NOMO-1 treated with dmso at 0.1 percent for 144 hours (cell line): ENCODE measurements around the gene STEAP2.
"Not testable (repeated sequence)": the region's sequence is repeated elsewhere in the genome, so short reads cannot be mapped to it uniquely, and the experiment has no call there.

ENCODE experiments used
- DNase-seq: peaks from one replicate; lab custom pipeline; 2025; ENCODE audit not compliant: unreplicated experiment; lab: John Stamatoyannopoulos, UW

Gene STEAP2

GRCh38 chr7:90232430-90232829, 20.9 kb downstream of the STEAP2 start:
- no peak for DNase-seq

GRCh38 chr7:90233569-90233968, 22.0 kb downstream of the STEAP2 start:
- DNase-seq: no peak

- DNase-seq: no peak
These were observed 25.3 kb downstream of the STEAP2 start for GRCh38 chr7:90236721-90237289.

GRCh38 chr7:90238022-90238421, 26.5 kb downstream of the STEAP2 start:
- DNase-seq: no peak

GRCh38 chr7:90238583-90238982, 27.0 kb downstream of the STEAP2 start:
- DNase-seq: no peak

GRCh38 chr7:90239050-90239449, 27.5 kb downstream of the STEAP2 start:
- DNase-seq: no peak

- no peak for DNase-seq
These were observed 28.2 kb downstream of the STEAP2 start for GRCh38 chr7:90239625-90240228.

- DNase-seq: peak; percentile 66
These were observed 31.0 kb downstream of the STEAP2 start for GRCh38 chr7:90242369-90243168.

- DNase-seq: no peak
These were observed 32.0 kb downstream of the STEAP2 start for GRCh38 chr7:90243556-90243955.

GRCh38 chr7:90244565-90244908, 33.0 kb downstream of the STEAP2 start:
- DNase-seq: no peak

GRCh38 chr7:90244909-90245851, 33.6 kb downstream of the STEAP2 start, which contains the start of gene CFAP69:
CFAP69 (plus strand) TSS chr7:90245174; CDS start chr7:90245425, 251 bp downstream.
- DNase-seq: peak; percentile 89

- DNase-seq: no peak
These were observed 34.6 kb downstream of the STEAP2 start for GRCh38 chr7:90246171-90246570.

- no peak for DNase-seq
These were observed 37.2 kb downstream of the STEAP2 start for GRCh38 chr7:90248706-90249105.

GRCh38 chr7:90250601-90251303, 39.2 kb downstream of the STEAP2 start:
- DNase-seq: no peak

GRCh38 chr7:90251304-90251635, 39.7 kb downstream of the STEAP2 start:
- no peak for DNase-seq

GRCh38 chr7:90256011-90256410, 44.5 kb downstream of the STEAP2 start:
- DNase-seq: not testable (repeated sequence)

GRCh38 chr7:90256778-90257177, 45.2 kb downstream of the STEAP2 start:
- no peak for DNase-seq

- DNase-seq: no peak
These were observed 49.9 kb downstream of the STEAP2 start for GRCh38 chr7:90261441-90261840.

GRCh38 chr7:90262438-90262837, 50.9 kb downstream of the STEAP2 start:
- no peak for DNase-seq

GRCh38 chr7:90266808-90267207, 55.3 kb downstream of the STEAP2 start:
- DNase-seq: peak; percentile 9
